K562 (cell line): ENCODE results near the gene CDC20. TPM values are rescaled to one million over a fixed set of nuclear protein-coding genes. Genes with fewer than 3 reads are reported as not detected.
"Not testable (repeated sequence)": the region's sequence is repeated elsewhere in the genome, so short reads cannot be mapped to it uniquely, and the experiment has no call there.

Experiments used
- ATAC-seq: fragments of 200-7000 bp; cut with Tn5 transposase; 3 replicates; pipeline ENCODE4 v1.9.1; 2020; ENCODE audit warnings: moderate library complexity
- BruUV-seq: library from RNA; stranded (reverse); fragments of 400-500 nt; replicated peaks from 2 replicates; lab custom pipeline; 2021; lab: Mats Ljungman, UMichigan
- CTCF ChIA-PET: fragments of 300-600 bp; formaldehyde crosslinking; extraction: SDS; loops from one replicate; lab custom pipeline; 2021; ENCODE audit warnings: low intra/inter-chr PET ratio; lab: Yijun Ruan, JAX
- POLR2A ChIA-PET: fragments of 300-600, 350-650 bp; sonication (Branson Sonifier 250); formaldehyde crosslinking; extraction: SDS; loops from one replicate; lab custom pipeline; 2021; ENCODE audit warnings: antibody characterized with exemption, inconsistent platforms; lab: Yijun Ruan, JAX
- DNase-seq, 4 experiments: peaks; one replicate each; pipeline versions ENCODE4 v3.0.0 to v3.0.0-alpha.2; 2011 to 2018; ENCODE audit warnings: low spot score in 3 of 4, mixed read lengths in 3 of 4; ENCODE audit errors: extremely low read depth in 1 of 4
- FAIRE-seq: peaks from 2 replicates; lab custom pipeline; 2011; peaks lifted over from hg19 to GRCh38; lab: Jason Lieb, UNC
- H2AFZ ChIP-seq: 2 replicates; pipeline ENCODE4 v1.6.0; 2011; ENCODE audit warnings: low read depth, low read length, control low read depth, inconsistent platforms
- H3K27ac ChIP-seq: fragments of 200-600 bp; 3 replicates; pipeline ENCODE4 v1.8.0; 2011; ENCODE audit warnings: low read depth, mild to moderate bottlenecking, control low read depth, inconsistent platforms, low read length, moderate library complexity, mixed read lengths; ENCODE audit errors: extremely low read depth
- H3K27me3 ChIP-seq, 2 experiments: fragments of 300-600 bp in 1 of 2; 2 replicates in 1 of 2; 3 replicates in 1 of 2; pipeline versions ENCODE4 v1.6.0 to v1.8.0; 2011; ENCODE audit warnings: inconsistent platforms in 2 of 2, low read length in 2 of 2, mild to moderate bottlenecking in 1 of 2, mixed read lengths in 1 of 2, moderate library complexity in 1 of 2; ENCODE audit not compliant: control insufficient read depth in 2 of 2, insufficient read depth in 2 of 2
- H3K36me3 ChIP-seq: fragments of 300-600 bp; 3 replicates; pipeline ENCODE4 v1.8.0; 2011; ENCODE audit warnings: mild to moderate bottlenecking, low read length, inconsistent platforms; ENCODE audit not compliant: control insufficient read depth, insufficient read depth
- H3K4me1 ChIP-seq, 2 experiments: fragments of 200-600 bp in 1 of 2; replicated peaks in 1 of 2; 2 replicates in 1 of 2; 3 replicates in 1 of 2; pipeline versions ENCODE4 v1.5.1 to v1.8.0; 2011; ENCODE audit warnings: inconsistent platforms in 2 of 2, low read length in 2 of 2, mild to moderate bottlenecking in 1 of 2, mixed read lengths in 1 of 2, moderate library complexity in 1 of 2; ENCODE audit not compliant: control insufficient read depth in 2 of 2, insufficient read depth in 2 of 2
- H3K4me2 ChIP-seq: 2 replicates; pipeline ENCODE4 v1.6.1; 2011; ENCODE audit warnings: low read length, control low read depth, inconsistent platforms, mixed read lengths; ENCODE audit not compliant: insufficient read depth
- H3K4me3 ChIP-seq: fragments of 200-600 bp; sonication (generic), shearing (Covaris generic); 2 replicates; pipeline ENCODE4 v1.5.1; 2016; ENCODE audit warnings: control low read depth, inconsistent platforms
- H3K79me2 ChIP-seq: fragments of 200-600 bp; 3 replicates; pipeline ENCODE4 v1.8.0; 2011; ENCODE audit warnings: low read length, inconsistent platforms; ENCODE audit not compliant: control insufficient read depth, insufficient read depth
- H3K9ac ChIP-seq, 2 experiments: 2 replicates each; pipeline versions ENCODE4 v1.6.0 to v1.6.1; 2011; ENCODE audit warnings: low read depth in 2 of 2, low read length in 2 of 2, control low read depth in 1 of 2, inconsistent platforms in 1 of 2, mild to moderate bottlenecking in 1 of 2, mixed read lengths in 1 of 2; ENCODE audit not compliant: insufficient read depth in 1 of 2
- H3K9me1 ChIP-seq: one replicate; pipeline ENCODE4 v1.6.0; 2011; ENCODE audit warnings: inconsistent platforms, mild to moderate bottlenecking, low read length, moderate library complexity; ENCODE audit not compliant: control insufficient read depth, insufficient read depth
- H3K9me3 ChIP-seq: replicated peaks from 2 replicates; pipeline ENCODE4 v1.5.1; 2011; ENCODE audit warnings: low read depth, low read length, inconsistent platforms; ENCODE audit not compliant: control insufficient read depth, insufficient read depth
- H4K20me1 ChIP-seq: replicated peaks from 2 replicates; pipeline ENCODE4 v1.6.1; 2011; ENCODE audit warnings: low read length, inconsistent platforms, mixed read lengths; ENCODE audit not compliant: control insufficient read depth, insufficient read depth
- CHCHD3 ChIP-seq: fragments of 250-450 bp; sonication (Bioruptor Pico); IDR thresholded peaks from 2 replicates; pipeline ENCODE4 v2.1.2; 2022; ENCODE audit warnings: mild to moderate bottlenecking
- FOSL1 ChIP-seq: fragments of 200-800 bp; sonication (Bioruptor generic); conservative IDR thresholded peaks from 2 replicates; pipeline ENCODE4 v1.6.1; 2016; ENCODE audit warnings: missing genetic modification characterization, missing compliant biosample characterization
- MEIS2 ChIP-seq: fragments of 450-650 bp; IDR thresholded peaks from 2 replicates; pipeline ENCODE4 v1.6.1; 2014; ENCODE audit warnings: mild to moderate bottlenecking; ENCODE audit not compliant: partially characterized antibody
- PBX2 ChIP-seq, 2 experiments: IDR thresholded peaks in 1 of 2; conservative IDR thresholded peaks in 1 of 2; 2 replicates each; pipeline ENCODE4 v1.6.1; 2016; ENCODE audit warnings: low read depth in 2 of 2, mild to moderate bottlenecking in 1 of 2, missing compliant biosample characterization in 1 of 2, missing genetic modification characterization in 1 of 2, moderate library complexity in 1 of 2
- PRPF4 ChIP-seq: fragments of 200-400 bp; formaldehyde crosslinking; IDR thresholded peaks from one replicate; pipeline ENCODE4 v1.6.1; 2017; ENCODE audit warnings: low read length, low read depth, mild to moderate bottlenecking; ENCODE audit not compliant: insufficient read depth, poor library complexity, severe bottlenecking
- RBM25 ChIP-seq: fragments of 200-400 bp; formaldehyde crosslinking; IDR thresholded peaks from 2 replicates; pipeline ENCODE4 v1.6.1; 2018; ENCODE audit warnings: low read length, low read depth, moderate library complexity; ENCODE audit not compliant: severe bottlenecking
- ZNF121 ChIP-seq: sonication (generic); formaldehyde crosslinking; conservative IDR thresholded peaks from 2 replicates; pipeline ENCODE4 v1.8.0; 2022; ENCODE audit warnings: missing genetic modification reagents
- WGBS: fragments of 100-300 bp; shearing (Covaris generic); methylation state at CpG from one replicate; pipeline ENCODE4 v1.1.6; 2016; ENCODE audit warnings: low coverage, mixed read lengths; ENCODE audit not compliant: insufficient coverage; ENCODE audit errors: missing lambda C conversion rate; 5-methylcytosine and 5-hydroxymethylcytosine counted together
- in situ Hi-C: fragments of 300-500 bp; cut with MboI; formaldehyde crosslinking; loops from 4 replicates; pipeline ENCODE4 v1.15.0; 2018; ENCODE audit warnings: inconsistent platforms, mixed read lengths
- intact Hi-C: fragments of 100-400 bp; cut with micrococcal nuclease; formaldehyde crosslinking; loops from 2 replicates; pipeline ENCODE4 v1.14.2; 2022
- polyA plus RNA-seq, 8 experiments: library from polyadenylated mRNA; depleted of rRNA in 4 of 8; stranded (reverse) in 5 of 8; unstranded in 3 of 8; fragments of >200 nt; fragmentation: Nextera tagmentation in 2 of 8; fragmentation: Illumina TruSeq in 1 of 8; extraction: Ambion mirVana in 2 of 8; extraction: Trizol in 1 of 8; gene quantifications; 2 replicates each; pipeline versions ENCODE4 v1.2.1 to v1.2.3, GENCODE V29; 2011 to 2014; ENCODE audit warnings: inconsistent platforms in 1 of 8, missing spikeins in 1 of 8
- total RNA-seq, 7 experiments: library from RNA; depleted of rRNA in 6 of 7; stranded (reverse); fragments of >200 nt in 6 of 7; fragmentation: Illumina TruSeq in 2 of 7; extraction: Trizol in 2 of 7; gene quantifications; 2 replicates each; pipeline versions ENCODE4 v1.2.1 to v1.2.3, GENCODE V29; 2011 to 2021; ENCODE audit warnings: low replicate concordance in 1 of 7
- TF ChIP-seq, protein P1 (sequence below): sonication (generic); formaldehyde crosslinking; IDR thresholded peaks from 2 replicates; pipeline ENCODE4 v1.8.1; 2023; ENCODE audit warnings: mild to moderate bottlenecking, missing genetic modification reagents, moderate library complexity
- TF ChIP-seq, protein P2 (sequence below): fragments of 450-650 bp; IDR thresholded peaks from 2 replicates; pipeline ENCODE4 v1.6.1; 2016

Gene CDC20
- total and polyA plus RNA-seq, 9 of the 15 experiments (the other 6 are each of a cell fraction or from before 2014, with no cell fraction given) = 45.2 to 224 (median 121) TPM

DNA sequence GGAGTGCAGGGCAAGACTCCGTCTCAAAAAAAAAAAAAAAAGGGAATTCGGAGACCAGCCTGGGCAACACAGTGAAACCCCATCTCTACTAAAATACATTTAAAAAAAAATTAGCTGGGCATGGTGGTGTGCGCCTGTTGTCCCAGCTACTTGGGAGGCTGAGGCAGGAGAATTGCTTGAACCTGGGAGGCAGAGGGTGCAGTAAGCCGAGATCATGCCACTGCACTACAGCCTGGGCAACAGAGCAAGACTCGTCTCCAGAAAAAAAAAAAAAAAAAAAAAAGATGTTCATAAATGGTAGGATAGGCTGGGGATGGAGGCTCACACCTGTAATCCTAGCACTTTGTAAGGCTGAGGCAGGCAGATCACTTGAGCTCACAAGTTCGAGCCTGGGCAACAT is 11.0 kb downstream of the CDC20 start:
- H3K4me3 ChIP-seq, H3K4me2 ChIP-seq, H3K9ac ChIP-seq, BruUV-seq, intact Hi-C loops, H2AFZ ChIP-seq, H3K27me3 ChIP-seq, in situ Hi-C loops, FAIRE-seq, CTCF ChIA-PET, DNase-seq, H3K27ac ChIP-seq, H3K9me1 ChIP-seq: not testable (repeated sequence)
- Histone ChIP-seq H3K79me2 (peaks cover 38% of the 10 kb centered on the region), H3K4me1 (peaks cover 35 to 39% of the 10 kb centered on the region in 2 experiments)
- POLR2A ChIA-PET = interaction anchor here (0.6 to 3.4 kb wide), 4 partner anchors 9 to 65 kb away, joined by 3 to 20 read pairs (median 6); partner anchors contain the start of genes MED8 and SZT2
- 93% methylated on average over 4 of the region's 6 CpGs for WGBS
- peak; percentile 46; the same call in 1 of the 2 replicates for TF ChIP-seq ZNF121 (CRISPR knock-in tag)
- TF ChIP-seq, all 486 proteins: peak for 1; not testable (repeated sequence) for 485
- H3K9me3 ChIP-seq, ATAC-seq, H4K20me1 ChIP-seq: not testable (repeated sequence)
- peaks cover 12% of the 10 kb centered on the region for H3K36me3 ChIP-seq

DNA sequence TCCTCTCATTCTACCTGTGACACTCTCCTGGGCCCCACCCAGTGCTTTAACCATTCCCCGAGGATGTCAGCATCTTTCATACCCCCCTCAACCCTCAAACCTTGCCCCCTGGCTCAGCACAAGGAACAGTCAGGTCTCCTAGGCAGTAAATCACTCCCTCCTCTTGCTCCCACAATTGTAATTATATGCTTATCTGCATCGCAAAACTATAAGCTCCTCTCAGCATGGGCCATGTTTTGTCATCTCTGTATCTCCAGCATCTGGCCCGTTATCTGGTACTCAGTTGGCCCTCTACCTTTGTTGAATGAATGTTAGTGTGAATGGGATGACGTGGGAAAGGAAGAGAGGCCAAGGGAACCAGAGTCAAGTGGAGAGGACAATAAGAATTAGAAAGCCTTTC is 11.8 kb downstream of the CDC20 start:
- H3K4me3 ChIP-seq = no peak overlapping the region
- H2AFZ ChIP-seq = no peak overlapping the region
- 20% methylated on average over 4 of the region's 4 CpGs for WGBS
- H3K4me1 ChIP-seq = peaks cover 33 to 38% of the 10 kb centered on the region in 2 experiments
- H3K4me2 ChIP-seq = no peak overlapping the region
- H3K27me3 ChIP-seq = no peaks in the 10 kb centered on the region
- FAIRE-seq = no peak
- no peak for ATAC-seq
- no peak for TF ChIP-seq PRPF4
- no peak for TF ChIP-seq FOSL1 (tag)
- TF ChIP-seq, protein P1, sequence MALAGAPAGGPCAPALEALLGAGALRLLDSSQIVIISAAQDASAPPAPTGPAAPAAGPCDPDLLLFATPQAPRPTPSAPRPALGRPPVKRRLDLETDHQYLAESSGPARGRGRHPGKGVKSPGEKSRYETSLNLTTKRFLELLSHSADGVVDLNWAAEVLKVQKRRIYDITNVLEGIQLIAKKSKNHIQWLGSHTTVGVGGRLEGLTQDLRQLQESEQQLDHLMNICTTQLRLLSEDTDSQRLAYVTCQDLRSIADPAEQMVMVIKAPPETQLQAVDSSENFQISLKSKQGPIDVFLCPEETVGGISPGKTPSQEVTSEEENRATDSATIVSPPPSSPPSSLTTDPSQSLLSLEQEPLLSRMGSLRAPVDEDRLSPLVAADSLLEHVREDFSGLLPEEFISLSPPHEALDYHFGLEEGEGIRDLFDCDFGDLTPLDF = no peak
- peak; percentile 51 for TF ChIP-seq MEIS2
- no peak for TF ChIP-seq CHCHD3
- no peak for TF ChIP-seq RBM25
- TF ChIP-seq PBX2 (CRISPR knock-in tag; IDR thresholded peaks at IDR 0.05; ENCODE audit: low read depth) = no peak
- 0 out of 2 replicates have a peak, but pooled peaks have one; percentile 20 for TF ChIP-seq PBX2 (tag; conservative IDR thresholded peaks at IDR 0.05; ENCODE audit: low read depth)
- TF ChIP-seq, protein P2, sequence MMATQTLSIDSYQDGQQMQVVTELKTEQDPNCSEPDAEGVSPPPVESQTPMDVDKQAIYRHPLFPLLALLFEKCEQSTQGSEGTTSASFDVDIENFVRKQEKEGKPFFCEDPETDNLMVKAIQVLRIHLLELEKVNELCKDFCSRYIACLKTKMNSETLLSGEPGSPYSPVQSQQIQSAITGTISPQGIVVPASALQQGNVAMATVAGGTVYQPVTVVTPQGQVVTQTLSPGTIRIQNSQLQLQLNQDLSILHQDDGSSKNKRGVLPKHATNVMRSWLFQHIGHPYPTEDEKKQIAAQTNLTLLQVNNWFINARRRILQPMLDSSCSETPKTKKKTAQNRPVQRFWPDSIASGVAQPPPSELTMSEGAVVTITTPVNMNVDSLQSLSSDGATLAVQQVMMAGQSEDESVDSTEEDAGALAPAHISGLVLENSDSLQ = peak; percentile 24; the same call in 1 of the 2 replicates
- H3K79me2 ChIP-seq = peaks cover 33% of the 10 kb centered on the region
- intact Hi-C loops = no loop called here
- in situ Hi-C loops = no loop called here
- peaks cover 3% of the 10 kb centered on the region for H4K20me1 ChIP-seq
- BruUV-seq = no TSS peak
- ChIA-PET POLR2A (interaction anchor here (0.6 to 3.4 kb wide), 5 partner anchors 8 to 64 kb away, joined by 3 to 20 read pairs (median 3); partner anchors contain the start of genes MED8 and SZT2), CTCF (no interaction called here)
- H3K27ac ChIP-seq = no peak overlapping the region
- no peak for DNase-seq
- no peak overlapping the region for H3K9ac ChIP-seq
- H3K9me1 ChIP-seq = peaks cover 6% of the 10 kb centered on the region
- H3K9me3 ChIP-seq = no peaks in the 10 kb centered on the region
- H3K36me3 ChIP-seq = peaks cover 4% of the 10 kb centered on the region
